ENCODE results near the gene AHI1.

GRCh38 chr6:135546206-135546605 is 48.7 kb upstream of the AHI1 start:
- TF ChIP-seq POLR2A (IDR thresholded peaks at IDR 0.05; ENCODE audit: low read depth, low read length) (no peak), CREB1 (IDR thresholded peaks at IDR 0.05; ENCODE audit: low read depth) (no peak), CTCF (IDR thresholded peaks at IDR 0.05 in 2 of 3, conservative IDR thresholded peaks at IDR 0.05 in 1 of 3; ENCODE audit: control insufficient read depth in 2 of 3, extremely low read depth in 1 of 3, insufficient read depth in 1 of 3, low read depth in 3 of 3, low read length in 3 of 3) (no peak), TCF12 (IDR thresholded peaks at IDR 0.05; ENCODE audit: low read depth, low read length) (no peak), MTA3 (IDR thresholded peaks at IDR 0.05; ENCODE audit: borderline replicate concordance, low read length) (no peak), TAF1 (IDR thresholded peaks at IDR 0.05; ENCODE audit: borderline replicate concordance, low read depth, low read length) (no peak), FOXM1 (IDR thresholded peaks at IDR 0.05; ENCODE audit: low read depth, low read length) (no peak), USF2 (IDR thresholded peaks at IDR 0.05; ENCODE audit: borderline replicate concordance, low read depth, low read length) (no peak), BHLHE40 (IDR thresholded peaks at IDR 0.05; ENCODE audit: borderline replicate concordance in 1 of 2, low read depth in 2 of 2, low read length in 1 of 2) (no peak), JUNB (IDR thresholded peaks at IDR 0.05) (no peak)

Data from GM12878 (cell line).